ENCODE results near the gene HNRNPA2B1. TPM values are rescaled to one million over a fixed set of nuclear protein-coding genes. Genes with fewer than 3 reads are reported as not detected.
"Not testable (repeated sequence)": the region's sequence is repeated elsewhere in the genome, so short reads cannot be mapped to it uniquely, and the experiment has no call there.

The HNRNPA2B1 gene
- total RNA-seq, 2 experiments from 2014 or later, result 600 to 996 TPM

GRCh38 chr7:26153241-26153822 is 47.2 kb downstream of the HNRNPA2B1 start:
- CTCF ChIA-PET, result no interaction called here
- Mint-ChIP-seq H3K27ac (peak overlapping the region; percentile 96), H3K4me1 (peaks cover 64% of the 10 kb centered on the region), H3K9me3 (ENCODE audit: low read depth) (no peaks in the 10 kb centered on the region), H3K4me3 (peak overlapping the region; percentile 93), H3K36me3 (ENCODE audit: low read depth) (peaks cover 21% of the 10 kb centered on the region), H3K27me3 (no peaks in the 10 kb centered on the region)
- ATAC-seq (peak; percentile 31), DNase-seq (peak; percentile 48)
- intact Hi-C loops (cut with DNase I, micrococcal nuclease), result loop anchor here (1.0 to 5.0 kb wide), 9 partner anchors 34 to 261 kb away; no protein-coding TSS in a partner anchor
- POLR2A ChIA-PET, result interaction anchor here (1.2 to 1.7 kb wide), 3 partner anchors 34 to 44 kb away, joined by 4 to 10 read pairs (median 7); no protein-coding TSS in a partner anchor

- not testable (repeated sequence) for ATAC-seq; H3K27me3 Mint-ChIP-seq; H3K9me3 Mint-ChIP-seq (ENCODE audit: low read depth)
- H3K27ac Mint-ChIP-seq, result peak overlapping the region; percentile 96
- peaks cover 17% of the 10 kb centered on the region for H3K36me3 Mint-ChIP-seq (ENCODE audit: low read depth)
- peak; percentile 66 for DNase-seq
- ChIA-PET POLR2A (interaction anchor here (1.4 to 1.9 kb wide), 8 partner anchors 14 to 141 kb away, joined by 3 to 19 read pairs (median 10); partner anchors contain the start of gene CBX3), CTCF (interaction anchor here (1.2 to 3.3 kb wide), 5 partner anchors 14 to 213 kb away, joined by 6 to 21 read pairs (median 9); no protein-coding TSS in a partner anchor)
- peaks cover 59% of the 10 kb centered on the region for H3K4me1 Mint-ChIP-seq
- H3K4me3 Mint-ChIP-seq, result peak overlapping the region; percentile 93
- intact Hi-C loops (cut with DNase I, micrococcal nuclease), result loop anchor here (1.0 to 5.0 kb wide), 11 partner anchors 34 to 291 kb away; partner anchors contain the start of gene CBX3 (in 1 of the 2)
Measured at GRCh38 chr7:26152782-26153240, 47.7 kb downstream of the HNRNPA2B1 start.

GRCh38 chr7:26151953-26152781 is 48.4 kb downstream of the HNRNPA2B1 start, which contains the start of gene NFE2L3:
Gene NFE2L3, plus strand, starts transcription at chr7:26152198. Its CDS starts 301 bp downstream, at chr7:26152499.
- peak within 1 kb of the TSS; percentile 97 for H3K27ac Mint-ChIP-seq
- peaks cover 52% of the 10 kb centered on the region for H3K4me1 Mint-ChIP-seq
- intact Hi-C loops (cut with DNase I, micrococcal nuclease), result loop anchor here in 1 of 2 experiments (1.0 to 5.0 kb wide), 6 partner anchors 49 to 290 kb away; partner anchors contain the start of gene CBX3
- peak within 1 kb of the TSS; percentile 93 for H3K4me3 Mint-ChIP-seq
- CTCF ChIA-PET, result interaction anchor here (0.6 to 3.3 kb wide), 9 partner anchors 14 to 1013 kb away, joined by 3 to 21 read pairs (median 6); partner anchors contain the start of genes CBX3 and HOXA9
- DNase-seq, result peak; percentile 91
- no peaks in the 10 kb centered on the region for H3K9me3 Mint-ChIP-seq (ENCODE audit: low read depth)
- ATAC-seq, result peak; percentile 68
- peaks cover 16% of the 10 kb centered on the region for H3K36me3 Mint-ChIP-seq (ENCODE audit: low read depth)
- no peaks in the 10 kb centered on the region for H3K27me3 Mint-ChIP-seq
- POLR2A ChIA-PET, result interaction anchor here (0.6 to 1.9 kb wide), 9 partner anchors 15 to 142 kb away, joined by 3 to 19 read pairs (median 10); partner anchors contain the start of gene CBX3

- ATAC-seq (no peak), DNase-seq (no peak)
- ChIA-PET POLR2A (interaction anchor here (1.4 to 1.9 kb wide), 8 partner anchors 15 to 143 kb away, joined by 3 to 19 read pairs (median 10); partner anchors contain the start of gene CBX3), CTCF (interaction anchor here (0.7 to 3.3 kb wide), 7 partner anchors 15 to 1014 kb away, joined by 3 to 21 read pairs (median 6); partner anchors contain the start of genes CBX3 and HOXA9)
- Mint-ChIP-seq H3K4me1 (peaks cover 47% of the 10 kb centered on the region), H3K4me3 (peak overlapping the region; percentile 93), H3K27ac (peak overlapping the region; percentile 97), H3K27me3 (no peaks in the 10 kb centered on the region), H3K36me3 (ENCODE audit: low read depth) (peaks cover 16% of the 10 kb centered on the region), H3K9me3 (ENCODE audit: low read depth) (no peaks in the 10 kb centered on the region)
- intact Hi-C loops (cut with DNase I, micrococcal nuclease), result loop anchor here in 1 of 2 experiments (5.0 kb wide), 1 partner anchor 184 kb away; no protein-coding TSS in a partner anchor
Measured at GRCh38 chr7:26151650-26151952, 48.9 kb downstream of the HNRNPA2B1 start.

GRCh38 chr7:26151096-26151495 is 49.5 kb downstream of the HNRNPA2B1 start:
- ChIA-PET CTCF (interaction anchor here (0.7 to 3.3 kb wide), 6 partner anchors 15 to 232 kb away, joined by 3 to 21 read pairs (median 8); partner anchors contain the start of gene CBX3), POLR2A (interaction anchor here (1.7 to 1.9 kb wide), 5 partner anchors 16 to 143 kb away, joined by 5 to 19 read pairs (median 14); no protein-coding TSS in a partner anchor)
- ATAC-seq (no peak), DNase-seq (no peak)
- peaks cover 16% of the 10 kb centered on the region for H3K36me3 Mint-ChIP-seq (ENCODE audit: low read depth)
- no peaks in the 10 kb centered on the region for H3K9me3 Mint-ChIP-seq (ENCODE audit: low read depth)
- peak overlapping the region; percentile 93 for H3K4me3 Mint-ChIP-seq
- H3K27me3 Mint-ChIP-seq, result no peaks in the 10 kb centered on the region
- peak overlapping the region; percentile 97 for H3K27ac Mint-ChIP-seq
- intact Hi-C loops (cut with DNase I, micrococcal nuclease), result loop anchor here in 1 of 2 experiments (5.0 kb wide), 1 partner anchor 184 kb away; no protein-coding TSS in a partner anchor
- H3K4me1 Mint-ChIP-seq, result peaks cover 42% of the 10 kb centered on the region

GRCh38 chr7:26149391-26149977 is 51.1 kb downstream of the HNRNPA2B1 start:
- Mint-ChIP-seq H3K4me1 (peaks cover 25% of the 10 kb centered on the region), H3K4me3 (no peak overlapping the region), H3K9me3 (ENCODE audit: low read depth) (no peaks in the 10 kb centered on the region), H3K27ac (no peak overlapping the region), H3K27me3 (no peaks in the 10 kb centered on the region), H3K36me3 (ENCODE audit: low read depth) (peaks cover 9% of the 10 kb centered on the region)
- POLR2A ChIA-PET, result interaction anchor here (0.6 kb wide), 1 partner anchor 58 kb away, joined by 3 read pairs; no protein-coding TSS in a partner anchor
- CTCF ChIA-PET, result interaction anchor here (0.7 to 3.3 kb wide), 2 partner anchors 24 to 58 kb away, joined by 3 to 21 read pairs; no protein-coding TSS in a partner anchor
- ATAC-seq (no peak), DNase-seq (no peak)
- intact Hi-C loops (cut with DNase I, micrococcal nuclease), result no loop called here

GRCh38 chr7:26148307-26148700 is 52.2 kb downstream of the HNRNPA2B1 start:
- H3K36me3 Mint-ChIP-seq (ENCODE audit: low read depth); intact Hi-C loops (cut with DNase I, micrococcal nuclease); CTCF ChIA-PET; DNase-seq; H3K27ac Mint-ChIP-seq; H3K4me3 Mint-ChIP-seq; H3K27me3 Mint-ChIP-seq; ATAC-seq; H3K9me3 Mint-ChIP-seq (ENCODE audit: low read depth); POLR2A ChIA-PET: not testable (repeated sequence)
- H3K4me1 Mint-ChIP-seq, result peaks cover 14% of the 10 kb centered on the region

GRCh38 chr7:26147646-26148306 is 52.8 kb downstream of the HNRNPA2B1 start:
- H3K27me3 Mint-ChIP-seq; H3K36me3 Mint-ChIP-seq (ENCODE audit: low read depth); POLR2A ChIA-PET; DNase-seq; H3K9me3 Mint-ChIP-seq (ENCODE audit: low read depth); H3K4me1 Mint-ChIP-seq; ATAC-seq; intact Hi-C loops (cut with DNase I, micrococcal nuclease); CTCF ChIA-PET; H3K4me3 Mint-ChIP-seq; H3K27ac Mint-ChIP-seq: not testable (repeated sequence)

- Mint-ChIP-seq H3K9me3 (ENCODE audit: low read depth) (no peaks in the 10 kb centered on the region), H3K4me3 (no peak overlapping the region), H3K36me3 (ENCODE audit: low read depth) (no peaks in the 10 kb centered on the region), H3K27ac (no peak overlapping the region), H3K27me3 (peaks cover 4% of the 10 kb centered on the region), H3K4me1 (peaks cover 10% of the 10 kb centered on the region)
- POLR2A ChIA-PET, result no interaction called here
- CTCF ChIA-PET, result interaction anchor here (0.6 kb wide), 1 partner anchor 18 kb away, joined by 4 read pairs; no protein-coding TSS in a partner anchor
- DNase-seq (no peak), ATAC-seq (no peak)
- intact Hi-C loops (cut with DNase I, micrococcal nuclease), result no loop called here
Measured at GRCh38 chr7:26147030-26147429, 53.5 kb downstream of the HNRNPA2B1 start.

- POLR2A ChIA-PET, result no interaction called here
Measured at GRCh38 chr7:26145238-26145637, 55.3 kb downstream of the HNRNPA2B1 start.

More at GRCh38 chr7:26145238-26145637, 55.3 kb downstream of the HNRNPA2B1 start:
- Mint-ChIP-seq H3K4me3 (no peak overlapping the region), H3K36me3 (ENCODE audit: low read depth) (no peaks in the 10 kb centered on the region), H3K27me3 (peaks cover 4% of the 10 kb centered on the region), H3K9me3 (ENCODE audit: low read depth) (no peaks in the 10 kb centered on the region), H3K4me1 (no peaks in the 10 kb centered on the region), H3K27ac (no peak overlapping the region)
- ATAC-seq (no peak), DNase-seq (no peak)
- intact Hi-C loops (cut with DNase I, micrococcal nuclease), result no loop called here
- CTCF ChIA-PET, result interaction anchor here (0.7 to 1.2 kb wide), 2 partner anchors 26 to 62 kb away, joined by 4 to 5 read pairs; no protein-coding TSS in a partner anchor

Measured in activated CD4-positive, alpha-beta T cell treated with anti-CD3 and anti-CD28 coated beads for 36 hours (primary cell).